H1 (cell line): Measurements from ENCODE around the gene LYAR. TPM values are rescaled to one million over a fixed set of nuclear protein-coding genes. Genes with fewer than 3 reads are reported as not detected.

ENCODE experiments used
- CTCF ChIA-PET: fragments of 300-600 bp; sonication (Branson Sonifier 250); formaldehyde crosslinking; loops from one replicate; lab custom pipeline; 2021; ENCODE audit not compliant: partially characterized antibody; lab: Charles Lee
- POLR2A ChIA-PET: fragments of 300-600 bp; sonication (Branson Sonifier 250); formaldehyde crosslinking; loops from one replicate; lab custom pipeline; 2021; ENCODE audit warnings: inconsistent platforms; ENCODE audit not compliant: partially characterized antibody; lab: Charles Lee
- DNase-seq, 2 experiments: peaks; one replicate each; pipeline versions ENCODE4 v3.0.0 to v3.0.0-alpha.2; 2010 to 2022; ENCODE audit warnings: low spot score in 2 of 2, low read depth in 1 of 2, mixed read lengths in 1 of 2
- FAIRE-seq: peaks from 2 replicates; lab custom pipeline; 2011; peaks lifted over from hg19 to GRCh38; lab: Jason Lieb, UNC
- H2AFZ ChIP-seq: 2 replicates; pipeline ENCODE4 v1.8.1; 2012; ENCODE audit warnings: low read length, inconsistent platforms
- H2AK5ac ChIP-seq: 2 replicates; pipeline ENCODE4 v1.6.1; 2013; ENCODE audit warnings: low read depth, low read length
- H2BK120ac ChIP-seq: replicated peaks from 2 replicates; pipeline ENCODE3; 2013; ENCODE audit warnings: low read depth, low read length, inconsistent platforms
- H2BK12ac ChIP-seq: 2 replicates; pipeline ENCODE4 v1.6.1; 2013; ENCODE audit warnings: low read depth, low read length
- H2BK15ac ChIP-seq: 2 replicates; pipeline ENCODE4 v1.6.1; 2013; ENCODE audit warnings: low read length
- H2BK20ac ChIP-seq: 2 replicates; pipeline ENCODE4 v1.6.1; 2013; ENCODE audit warnings: low read length
- H2BK5ac ChIP-seq: 2 replicates; pipeline ENCODE4 v1.6.1; 2013; ENCODE audit warnings: low read depth, low read length
- H3K14ac ChIP-seq: 2 replicates; pipeline ENCODE4 v1.6.1; 2013; ENCODE audit warnings: inconsistent platforms; ENCODE audit not compliant: insufficient read length
- H3K18ac ChIP-seq: 2 replicates; pipeline ENCODE4 v1.6.1; 2013; ENCODE audit warnings: low read length; ENCODE audit errors: extremely low read depth
- H3K23ac ChIP-seq: 2 replicates; pipeline ENCODE4 v1.6.1; 2013; ENCODE audit warnings: inconsistent platforms; ENCODE audit not compliant: insufficient read length
- H3K23me2 ChIP-seq: 2 replicates; pipeline ENCODE4 v1.6.1; 2013; ENCODE audit warnings: low read depth, low read length
- H3K27ac ChIP-seq: 2 replicates; pipeline ENCODE4 v1.6.1; 2011; ENCODE audit warnings: low read depth, low read length, inconsistent platforms
- H3K27me3 ChIP-seq, 4 experiments: replicated peaks in 1 of 4; 1 replicate in 1 of 4; 2 replicates in 3 of 4; pipeline versions ENCODE4 v1.6.1 to v1.8.1; 2011 to 2013; ENCODE audit warnings: low read length in 3 of 4, mild to moderate bottlenecking in 3 of 4, inconsistent platforms in 2 of 4, mixed read lengths in 2 of 4, moderate library complexity in 1 of 4; ENCODE audit not compliant: control insufficient read depth in 3 of 4, insufficient read depth in 3 of 4; ENCODE audit errors: extremely low read depth in 1 of 4
- H3K36me3 ChIP-seq, 4 experiments: 2 replicates each; pipeline versions ENCODE4 v1.6.1 to v1.8.1; 2011 to 2013; ENCODE audit warnings: mild to moderate bottlenecking in 4 of 4, low read length in 3 of 4, moderate library complexity in 2 of 4, control low read depth in 1 of 4, inconsistent platforms in 1 of 4; ENCODE audit not compliant: insufficient read depth in 4 of 4, control insufficient read depth in 2 of 4
- H3K4ac ChIP-seq: replicated peaks from 2 replicates; pipeline ENCODE3; 2013; ENCODE audit warnings: low read length, low read depth, mixed read lengths, inconsistent platforms; ENCODE audit not compliant: insufficient read length
- H3K4me1 ChIP-seq, 4 experiments: replicated peaks in 1 of 4; 1 replicate in 1 of 4; 2 replicates in 3 of 4; pipeline versions ENCODE4 v1.6.1 to v1.8.1; 2011 to 2013; ENCODE audit warnings: low read length in 3 of 4, inconsistent platforms in 2 of 4, mixed read lengths in 1 of 4; ENCODE audit not compliant: insufficient read depth in 4 of 4, control insufficient read depth in 3 of 4
- H3K4me2 ChIP-seq, 2 experiments: 2 replicates each; pipeline versions ENCODE4 v1.6.1 to v1.8.1; 2011 to 2013; ENCODE audit warnings: low read depth in 2 of 2, low read length in 2 of 2, control low read depth in 1 of 2, inconsistent platforms in 1 of 2, mild to moderate bottlenecking in 1 of 2; ENCODE audit not compliant: insufficient read depth in 1 of 2
- H3K4me3 ChIP-seq, 4 experiments: fragments of 200-600, 300-600 bp in 1 of 4; sonication (generic), shearing (Covaris generic), sonication (Bioruptor Twin) in 1 of 4; 2 replicates each; pipeline versions ENCODE4 v1.5.1 to v1.8.1; 2011 to 2016; ENCODE audit warnings: low read length in 4 of 4, low read depth in 3 of 4, control low read depth in 2 of 4, inconsistent platforms in 2 of 4, mild to moderate bottlenecking in 2 of 4, mixed read lengths in 1 of 4, moderate library complexity in 1 of 4; ENCODE audit not compliant: insufficient read depth in 2 of 4; ENCODE audit errors: extremely low read depth in 1 of 4
- H3K56ac ChIP-seq: replicated peaks from 2 replicates; pipeline ENCODE3; 2013; ENCODE audit warnings: low read depth, mild to moderate bottlenecking, mixed read lengths, low read length, inconsistent platforms; ENCODE audit not compliant: insufficient read length
- H3K79me1 ChIP-seq: 2 replicates; pipeline ENCODE4 v1.6.1; 2013; ENCODE audit warnings: low read depth, low read length, control low read depth
- H3K79me2 ChIP-seq, 2 experiments: 2 replicates each; pipeline versions ENCODE4 v1.6.1 to v1.8.1; 2012 to 2013; ENCODE audit warnings: low read length in 2 of 2, mild to moderate bottlenecking in 2 of 2, inconsistent platforms in 1 of 2; ENCODE audit not compliant: insufficient read depth in 2 of 2, control insufficient read depth in 1 of 2
- H3K9ac ChIP-seq, 4 experiments: replicated peaks in 1 of 4; 1 replicate in 1 of 4; 2 replicates in 3 of 4; pipeline versions ENCODE4 v1.6.1 to v1.8.1; 2011 to 2013; ENCODE audit warnings: low read depth in 3 of 4, low read length in 3 of 4, control low read depth in 2 of 4, mild to moderate bottlenecking in 2 of 4, moderate library complexity in 2 of 4, inconsistent platforms in 1 of 4; ENCODE audit errors: extremely low read depth in 1 of 4
- H3K9me3 ChIP-seq, 2 experiments: 2 replicates each; pipeline versions ENCODE4 v1.6.1 to v1.8.1; 2012 to 2013; ENCODE audit warnings: mild to moderate bottlenecking in 2 of 2, moderate library complexity in 2 of 2, control low read depth in 1 of 2, inconsistent platforms in 1 of 2, low read depth in 1 of 2, low read length in 1 of 2, mixed read lengths in 1 of 2; ENCODE audit not compliant: insufficient read depth in 2 of 2
- H4K20me1 ChIP-seq, 2 experiments: replicated peaks in 1 of 2; 2 replicates each; pipeline versions ENCODE3 to v1.8.1; 2011 to 2013; ENCODE audit warnings: inconsistent platforms in 2 of 2, low read length in 2 of 2, mild to moderate bottlenecking in 1 of 2; ENCODE audit not compliant: insufficient read depth in 2 of 2, control insufficient read depth in 1 of 2
- H4K5ac ChIP-seq: 2 replicates; pipeline ENCODE4 v1.6.1; 2013; ENCODE audit warnings: low read length, low read depth, mixed read lengths, inconsistent platforms; ENCODE audit not compliant: insufficient read length
- H4K8ac ChIP-seq: 2 replicates; pipeline ENCODE4 v1.8.0; 2013; ENCODE audit warnings: mild to moderate bottlenecking, moderate library complexity, low read length, inconsistent platforms; ENCODE audit not compliant: insufficient read depth; ENCODE audit errors: extremely low read depth
- H4K91ac ChIP-seq: replicated peaks from 2 replicates; pipeline ENCODE3; 2013; ENCODE audit warnings: low read length, mixed read lengths, inconsistent platforms; ENCODE audit not compliant: insufficient read length
- EZH2 ChIP-seq: fragments of 200-600 bp; sonication (generic); IDR thresholded peaks from 2 replicates; pipeline ENCODE4 v1.7.1; 2012; ENCODE audit warnings: low read depth, mild to moderate bottlenecking, moderate library complexity, low read length, inconsistent platforms; ENCODE audit not compliant: severe bottlenecking
- FOSL1 ChIP-seq: IDR thresholded peaks from 2 replicates; pipeline ENCODE4 v1.6.1; 2011; ENCODE audit warnings: mild to moderate bottlenecking, low read depth, low read length, moderate library complexity; ENCODE audit not compliant: insufficient read depth
- KDM4A ChIP-seq: IDR thresholded peaks from one replicate; pipeline ENCODE4 v1.7.1; 2012; ENCODE audit warnings: low read depth, mild to moderate bottlenecking, moderate library complexity, low read length, inconsistent platforms; ENCODE audit not compliant: severe bottlenecking
- SUZ12 ChIP-seq: fragments of 200-600 bp; sonication (generic); IDR thresholded peaks from 2 replicates; pipeline ENCODE4 v1.6.1; 2012; ENCODE audit warnings: mild to moderate bottlenecking, inconsistent platforms, low read length, moderate library complexity, mixed read lengths
- WGBS, 2 experiments: shearing (Covaris generic) in 1 of 2; methylation state at CpG; one replicate each; pipeline versions ENCODE4 v1.1.6 to v1.1.7; 2013 to 2015; ENCODE audit warnings: low lambda C conversion rate in 2 of 2, mixed read lengths in 2 of 2, inconsistent platforms in 1 of 2, low coverage in 1 of 2, missing lambda C conversion rate in 1 of 2; ENCODE audit not compliant: insufficient replicate concordance in 2 of 2, insufficient coverage in 1 of 2, insufficient read length in 1 of 2; ENCODE audit errors: extremely low coverage in 1 of 2, missing lambda C conversion rate in 1 of 2; 5-methylcytosine and 5-hydroxymethylcytosine counted together
- polyA plus RNA-seq, 7 experiments: library from polyadenylated mRNA; depleted of rRNA in 3 of 7; stranded (reverse) in 5 of 7; unstranded in 2 of 7; fragments of >200 nt in 5 of 7; fragments of 200-250 nt in 2 of 7; gene quantifications; 1 replicate in 5 of 7; 2 replicates in 1 of 7; 4 replicates in 1 of 7; pipeline versions ENCODE4 v1.2.1 to v1.2.3, GENCODE V29; 2011 to 2013; ENCODE audit warnings: missing spikeins in 2 of 7, mixed read lengths in 2 of 7
- total RNA-seq: library from RNA; stranded (reverse); fragmentation: NEBNext Ultra II Directional; extraction: Animal tissue kit (Norgen Biotek cat#: 25700); gene quantifications from 2 replicates; pipeline ENCODE4 v1.2.1, GENCODE V29; 2021

LYAR gene
- total and polyA plus RNA-seq, 2 of the 8 experiments (the other 6 are each of a cell fraction or from before 2014, with no cell fraction given), result 6.5 to 46.9 TPM

DNA sequence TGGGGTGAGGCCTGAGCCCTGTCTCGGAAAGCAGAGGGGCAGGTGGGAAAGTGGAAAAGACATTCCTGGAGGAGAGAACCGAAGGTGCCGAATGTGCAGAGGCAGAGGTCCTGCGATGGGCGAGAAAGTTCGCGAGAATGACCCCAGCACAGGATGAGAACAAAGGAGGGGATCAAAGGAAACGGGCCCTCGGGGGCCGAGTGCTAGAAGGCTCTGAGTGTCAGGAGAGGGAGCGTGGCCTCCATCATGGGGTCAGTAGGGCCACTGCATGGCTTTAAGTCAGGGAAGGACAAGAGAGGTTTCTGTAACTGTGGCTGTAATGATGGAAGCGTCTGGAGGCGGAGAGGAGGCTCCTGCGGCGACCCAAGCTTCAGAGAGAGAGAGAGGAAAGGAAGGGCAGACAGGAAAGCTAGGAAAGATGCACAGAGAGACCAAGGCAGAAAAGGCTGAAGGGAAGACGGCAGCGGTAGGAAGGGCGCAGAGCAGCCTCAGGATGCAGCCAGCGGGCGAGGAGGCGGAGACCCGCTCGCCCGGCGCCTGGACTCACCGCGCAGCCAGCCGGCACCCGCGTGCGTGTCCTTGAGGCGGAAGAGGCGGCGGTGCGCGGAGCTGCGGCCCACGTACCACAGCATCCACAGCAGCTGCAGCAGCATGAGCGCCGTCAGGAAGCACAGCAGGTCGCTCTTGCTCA is 63.9 kb downstream of the LYAR start:
- Histone ChIP-seq H2BK120ac (no peak overlapping the region), H3K56ac (no peak overlapping the region), H3K79me2 (no peaks in the 10 kb centered on the region), H4K5ac (no peak overlapping the region), H3K9me3 (peaks cover 0 to 5% of the 10 kb centered on the region in 2 experiments; a peak in 1 of 4 replicates), H3K14ac (no peak overlapping the region), H3K4me3 (peak overlapping the region in 3 of 4 experiments; percentile 19 to 52 (median 24); a peak in 4 of 8 replicates), H3K18ac (no peak overlapping the region), H3K9ac (no peak overlapping the region), H4K20me1 (no peaks in the 10 kb centered on the region), H2BK15ac (no peak overlapping the region), H3K23ac (no peak overlapping the region), H2AK5ac (no peak overlapping the region), H4K8ac (peak overlapping the region; percentile 5; the same call in 1 of the 2 replicates), H3K4me2 (peak overlapping the region; percentile 16 to 62; a peak in 3 of 4 replicates), H3K27me3 (peaks cover 40 to 59% (median 52%) of the 10 kb centered on the region in 4 experiments), H2BK20ac (no peak overlapping the region), H2BK12ac (no peak overlapping the region), H3K4me1 (peaks cover 0 to 2% (median under 1%) of the 10 kb centered on the region in 4 experiments; a peak in 2 of 7 replicates), H3K36me3 (peaks cover 0 to 6% (median 0%) of the 10 kb centered on the region in 4 experiments; a peak in 1 of 8 replicates), H2AFZ (no peak overlapping the region), H4K91ac (no peak overlapping the region), H3K27ac (no peak overlapping the region), H3K23me2 (no peaks in the 10 kb centered on the region; the same call in 1 of the 2 replicates), H2BK5ac (no peak overlapping the region), H3K79me1 (no peaks in the 10 kb centered on the region), H3K4ac (no peak overlapping the region)
- FAIRE-seq (no peak), DNase-seq (peak in 1 of 2 experiments; percentile 58)
- ChIA-PET POLR2A (no interaction called here), CTCF (interaction anchor here (1.4 kb wide), 1 partner anchor 43 kb away, joined by 6 read pairs; no protein-coding TSS in a partner anchor)
- WGBS, 2 experiments, result 26% methylated on average over 37 of the region's 41 CpGs; no CpG with 5 or more reads in 1 of the 2 experiments
- TF ChIP-seq KDM4A, result peak; percentile 17
- TF ChIP-seq EZH2, result peak; percentile 72
- no peak for TF ChIP-seq FOSL1
- peak; percentile 78; the same call in 1 of the 2 replicates for TF ChIP-seq SUZ12
